GM19452 (cell line): ENCODE measurements around the gene OFD1.
A peak's percentile ranks its signal among the peaks of the same experiment; 100 is the strongest.
"Not testable (repeated sequence)": the region's sequence is repeated elsewhere in the genome, so short reads cannot be mapped to it uniquely, and the experiment has no call there.

ENCODE experiments used
- ATAC-seq: cut with Tn5 transposase; IDR thresholded peaks from one replicate; pipeline ENCODE4 v1.9.1; 2021; ENCODE audit not compliant: unreplicated experiment

Gene OFD1

GRCh38 chrX:13703135-13703534, 31.4 kb upstream of the OFD1 start:
- no peak for ATAC-seq

GRCh38 chrX:13703589-13703988, 31.0 kb upstream of the OFD1 start:
- ATAC-seq, result no peak

- no peak for ATAC-seq
Observed at GRCh38 chrX:13711141-13711540, 23.4 kb upstream of the OFD1 start.

GRCh38 chrX:13716455-13716854, 18.1 kb upstream of the OFD1 start:
- no peak for ATAC-seq

GRCh38 chrX:13716905-13717304, 17.6 kb upstream of the OFD1 start:
- ATAC-seq, result no peak

- ATAC-seq, result no peak
Observed at GRCh38 chrX:13717700-13718472, 16.7 kb upstream of the OFD1 start.

- ATAC-seq, result no peak
Observed at GRCh38 chrX:13719192-13719856, 15.2 kb upstream of the OFD1 start.

- no peak for ATAC-seq
Observed at GRCh38 chrX:13721371-13721770, 13.2 kb upstream of the OFD1 start.

GRCh38 chrX:13721819-13722519, 12.6 kb upstream of the OFD1 start:
- ATAC-seq, result no peak

- ATAC-seq, result not testable (repeated sequence)
Observed at GRCh38 chrX:13724878-13725277, 9.7 kb upstream of the OFD1 start.

- ATAC-seq, result not testable (repeated sequence)
Observed at GRCh38 chrX:13726583-13726982, 8.0 kb upstream of the OFD1 start.

- not testable (repeated sequence) for ATAC-seq
Observed at GRCh38 chrX:13730523-13730922, 4.0 kb upstream of the OFD1 start.

- no peak for ATAC-seq
Observed at GRCh38 chrX:13732246-13733067, 2.1 kb upstream of the OFD1 start.

- ATAC-seq, result no peak
Observed at GRCh38 chrX:13733506-13733905, 1.0 kb upstream of the OFD1 start.

- ATAC-seq, result no peak
Observed at GRCh38 chrX:13741695-13742094, 7.1 kb downstream of the OFD1 start.

- peak; percentile 93 for ATAC-seq
Observed at GRCh38 chrX:13742397-13743176, 8.0 kb downstream of the OFD1 start.

- no peak for ATAC-seq
Observed at GRCh38 chrX:13747836-13748235, 13.3 kb downstream of the OFD1 start.

GRCh38 chrX:13748486-13748885, 13.9 kb downstream of the OFD1 start:
- ATAC-seq, result no peak

GRCh38 chrX:13750204-13750603, 15.7 kb downstream of the OFD1 start:
- no peak for ATAC-seq

GRCh38 chrX:13750812-13751211, 16.3 kb downstream of the OFD1 start:
- ATAC-seq, result no peak
